Left renal pelvis (tissue), 4 donors: ENCODE results near the gene ANKRD28. TPM values are rescaled to one million over a fixed set of nuclear protein-coding genes. Genes with fewer than 3 reads are reported as not detected.

Experiments
- DNase-seq, 4 donors: peaks; one replicate each; pipeline ENCODE4 v3.0.0-alpha.2; 2013; ENCODE audit warnings: low read depth in 4 of 4, low spot score in 3 of 4
- polyA plus RNA-seq, 4 donors: library from polyadenylated mRNA; unstranded; fragments of 120-200 nt; gene quantifications; one replicate each; pipeline ENCODE4 v1.2.1, GENCODE V29; 2013; ENCODE audit not compliant: insufficient read length in 4 of 4

Gene ANKRD28
- polyA plus RNA-seq, 4 donors = 24.0 to 47.3 (median 44.3) TPM

GRCh38 chr3:15728766-15729165 is 69.0 kb downstream of the ANKRD28 start:
- DNase-seq = no peak

- DNase-seq = no peak
These were observed 70.9 kb downstream of the ANKRD28 start for GRCh38 chr3:15726881-15727280.

GRCh38 chr3:15726043-15726442 is 71.7 kb downstream of the ANKRD28 start:
- no peak for DNase-seq

GRCh38 chr3:15724446-15724845 is 73.3 kb downstream of the ANKRD28 start:
- no peak for DNase-seq

GRCh38 chr3:15723624-15723884 is 74.2 kb downstream of the ANKRD28 start:
- no peak for DNase-seq

GRCh38 chr3:15722877-15723623 is 74.7 kb downstream of the ANKRD28 start:
- no peak for DNase-seq

GRCh38 chr3:15716178-15716577 is 81.6 kb downstream of the ANKRD28 start:
- DNase-seq = no peak

GRCh38 chr3:15714448-15714847 is 83.3 kb downstream of the ANKRD28 start:
- DNase-seq = no peak

- no peak for DNase-seq
These were observed 84.4 kb downstream of the ANKRD28 start for GRCh38 chr3:15713364-15713763.

- no peak for DNase-seq
These were observed 86.5 kb downstream of the ANKRD28 start for GRCh38 chr3:15711281-15711680.

GRCh38 chr3:15708882-15709677 is 88.7 kb downstream of the ANKRD28 start:
- DNase-seq = no peak

GRCh38 chr3:15707779-15708178 is 90.0 kb downstream of the ANKRD28 start:
- no peak for DNase-seq

- no peak for DNase-seq
These were observed 94.4 kb downstream of the ANKRD28 start for GRCh38 chr3:15703346-15703745.

- no peak for DNase-seq
These were observed 103.2 kb downstream of the ANKRD28 start for GRCh38 chr3:15694628-15695027.

GRCh38 chr3:15693355-15693754 is 104.4 kb downstream of the ANKRD28 start:
- DNase-seq = no peak

- DNase-seq = no peak
These were observed 107.0 kb downstream of the ANKRD28 start for GRCh38 chr3:15690748-15691147.

- DNase-seq = no peak
These were observed 107.5 kb downstream of the ANKRD28 start for GRCh38 chr3:15690230-15690629.

- DNase-seq = no peak
These were observed 111.9 kb downstream of the ANKRD28 start for GRCh38 chr3:15685927-15686326.

- DNase-seq = no peak
These were observed 114.5 kb downstream of the ANKRD28 start for GRCh38 chr3:15683253-15683652.

- no peak for DNase-seq
These were observed 115.1 kb downstream of the ANKRD28 start for GRCh38 chr3:15682561-15683185.

- no peak for DNase-seq
These were observed 116.1 kb downstream of the ANKRD28 start for GRCh38 chr3:15681668-15682067.

GRCh38 chr3:15679306-15679705 is 118.5 kb downstream of the ANKRD28 start:
- DNase-seq = no peak
